NCI-H446 treated with DMSO at 0.1 percent for 48 hours (cell line): ENCODE results near the gene IFNL4.
"Not testable (repeated sequence)": the region's sequence is repeated elsewhere in the genome, so short reads cannot be mapped to it uniquely, and the experiment has no call there.

Experiments used
- DNase-seq: peaks from one replicate; lab custom pipeline; 2025; lab: John Stamatoyannopoulos, UW

Gene IFNL4

GRCh38 chr19:39223703-39224279 lies 24.9 kb downstream of the IFNL4 start:
- DNase-seq, result no peak

- not testable (repeated sequence) for DNase-seq
Measured at GRCh38 chr19:39219108-39219507, 29.5 kb downstream of the IFNL4 start.

GRCh38 chr19:39218230-39219007 lies 30.2 kb downstream of the IFNL4 start:
- no peak for DNase-seq

- no peak for DNase-seq
Measured at GRCh38 chr19:39217094-39217493, 31.6 kb downstream of the IFNL4 start.

- DNase-seq, result not testable (repeated sequence)
Measured at GRCh38 chr19:39215323-39215722, 33.3 kb downstream of the IFNL4 start.

- no peak for DNase-seq
Measured at GRCh38 chr19:39212375-39212742, 36.3 kb downstream of the IFNL4 start.

GRCh38 chr19:39211731-39212374 lies 36.8 kb downstream of the IFNL4 start:
- DNase-seq, result no peak

- no peak for DNase-seq
Measured at GRCh38 chr19:39209196-39209595, 39.5 kb downstream of the IFNL4 start.

- DNase-seq, result no peak
Measured at GRCh38 chr19:39208175-39208795, 40.4 kb downstream of the IFNL4 start.

- no peak for DNase-seq
Measured at GRCh38 chr19:39207293-39207836, 41.3 kb downstream of the IFNL4 start.

- DNase-seq, result no peak
Measured at GRCh38 chr19:39206122-39206521, 42.5 kb downstream of the IFNL4 start.

- DNase-seq, result no peak
Measured at GRCh38 chr19:39205449-39205764, 43.2 kb downstream of the IFNL4 start.

GRCh38 chr19:39203372-39204341 lies 45.0 kb downstream of the IFNL4 start, which contains the start of gene SYCN:
SYCN (minus strand) TSS chr19:39204263; CDS start chr19:39204254, 9 bp downstream.
- DNase-seq, result no peak

- no peak for DNase-seq
Measured at GRCh38 chr19:39202998-39203355, 45.7 kb downstream of the IFNL4 start.

GRCh38 chr19:39200803-39201115 lies 47.9 kb downstream of the IFNL4 start:
- no peak for DNase-seq

GRCh38 chr19:39200066-39200802 lies 48.4 kb downstream of the IFNL4 start:
- no peak for DNase-seq

GRCh38 chr19:39199025-39199424 lies 49.6 kb downstream of the IFNL4 start:
- no peak for DNase-seq

GRCh38 chr19:39197808-39198207 lies 50.8 kb downstream of the IFNL4 start:
- no peak for DNase-seq

- no peak for DNase-seq
Measured at GRCh38 chr19:39196860-39197562, 51.6 kb downstream of the IFNL4 start, which contains the start of gene NCCRP1. NCCRP1 (plus strand) TSS chr19:39196964; CDS start chr19:39196983, 19 bp downstream.

GRCh38 chr19:39196320-39196719 lies 52.3 kb downstream of the IFNL4 start:
- no peak for DNase-seq
